HepG2 (cell line): ENCODE data around the gene PRSS21. TPM values are rescaled to one million over a fixed set of nuclear protein-coding genes. Genes with fewer than 3 reads are reported as not detected.

Experiments used
- ATF1 ChIP-seq: IDR thresholded peaks from 2 replicates; pipeline ENCODE4 v1.6.1; 2016; ENCODE audit warnings: mild to moderate bottlenecking, control low read depth
- ATF7-NPFF ChIP-seq: sonication (generic); formaldehyde crosslinking; IDR thresholded peaks from 2 replicates; pipeline ENCODE4 v1.8.1; 2023; ENCODE audit warnings: mild to moderate bottlenecking, low read depth, missing genetic modification reagents, moderate library complexity
- ATRX ChIP-seq: sonication (generic); formaldehyde crosslinking; IDR thresholded peaks from 2 replicates; pipeline ENCODE4 v1.4.0; 2020; ENCODE audit warnings: missing genetic modification reagents, borderline replicate concordance
- DNMT1 ChIP-seq: sonication (generic); formaldehyde crosslinking; IDR thresholded peaks from 2 replicates; pipeline ENCODE4 v1.5.1; 2020; ENCODE audit warnings: mild to moderate bottlenecking, missing genetic modification reagents
- FOXA1 ChIP-seq, 2 experiments: fragments of 450-650 bp in 1 of 2; sonication (generic) in 1 of 2; formaldehyde crosslinking in 1 of 2; IDR thresholded peaks; 2 replicates each; pipeline versions ENCODE4 v1.4.0 to v1.6.1; 2016 to 2020; ENCODE audit warnings: missing genetic modification reagents in 1 of 2
- HNRNPUL1 ChIP-seq: fragments of 200-400 bp; formaldehyde crosslinking; IDR thresholded peaks from 2 replicates; pipeline ENCODE4 v1.6.1; 2017; ENCODE audit warnings: low read depth, mild to moderate bottlenecking, low read length, moderate library complexity
- NR2F1 ChIP-seq, 2 experiments: fragments of 450-650 bp in 1 of 2; formaldehyde crosslinking in 1 of 2; IDR thresholded peaks; 2 replicates each; pipeline versions ENCODE4 v1.5.0 to v1.6.1; 2016 to 2020; ENCODE audit warnings: mild to moderate bottlenecking in 1 of 2, missing compliant biosample characterization in 1 of 2, missing genetic modification reagents in 1 of 2, moderate library complexity in 1 of 2
- PAF1 ChIP-seq: IDR thresholded peaks from 2 replicates; pipeline ENCODE4 v1.6.1; 2016; ENCODE audit warnings: missing genetic modification reagents, missing compliant biosample characterization
- RFX3 ChIP-seq: IDR thresholded peaks from 2 replicates; pipeline ENCODE4 v1.6.1; 2016; ENCODE audit warnings: missing biosample characterization, missing genetic modification reagents
- SP1 ChIP-seq, 2 experiments: fragments of 450-650 bp in 1 of 2; sonication (generic) in 1 of 2; formaldehyde crosslinking in 1 of 2; IDR thresholded peaks; 2 replicates each; pipeline versions ENCODE4 v1.4.0 to v1.6.1; 2016 to 2020; ENCODE audit warnings: missing genetic modification reagents in 1 of 2
- ZFX ChIP-seq: sonication (generic); formaldehyde crosslinking; IDR thresholded peaks from 2 replicates; pipeline ENCODE4 v1.4.0; 2020; ENCODE audit warnings: mild to moderate bottlenecking, low read depth, missing genetic modification reagents, moderate library complexity
- ZMYM3 ChIP-seq: sonication (generic); formaldehyde crosslinking; IDR thresholded peaks from 2 replicates; pipeline ENCODE4 v1.5.1; 2020; ENCODE audit warnings: mild to moderate bottlenecking, missing genetic modification reagents
- ZNF235 ChIP-seq: sonication (generic); formaldehyde crosslinking; IDR thresholded peaks from 2 replicates; pipeline ENCODE4 v1.8.1; 2023; ENCODE audit warnings: mild to moderate bottlenecking, missing genetic modification reagents, borderline replicate concordance
- ZNF260 ChIP-seq: sonication (generic); formaldehyde crosslinking; IDR thresholded peaks from 2 replicates; pipeline ENCODE4 v1.4.0; 2020; ENCODE audit warnings: missing genetic modification reagents, low read depth, mild to moderate bottlenecking, borderline replicate concordance
- ZNF326 ChIP-seq: sonication (generic); formaldehyde crosslinking; IDR thresholded peaks from 2 replicates; pipeline ENCODE4 v1.4.0; 2020; ENCODE audit warnings: missing genetic modification reagents, borderline replicate concordance
- ZNF7 ChIP-seq: IDR thresholded peaks from 2 replicates; pipeline ENCODE4 v1.6.1; 2016; ENCODE audit warnings: missing biosample characterization, missing genetic modification reagents
- ZNF720 ChIP-seq: sonication (generic); formaldehyde crosslinking; IDR thresholded peaks from 2 replicates; pipeline ENCODE4 v1.4.0; 2020; ENCODE audit warnings: missing genetic modification reagents
- ZNF776 ChIP-seq: sonication (generic); formaldehyde crosslinking; IDR thresholded peaks from 2 replicates; pipeline ENCODE4 v1.4.0; 2020; ENCODE audit warnings: mild to moderate bottlenecking, missing genetic modification reagents
- ZSCAN31 ChIP-seq: sonication (generic); formaldehyde crosslinking; IDR thresholded peaks from 2 replicates; pipeline ENCODE4 v1.5.0; 2020; ENCODE audit warnings: low read depth, mild to moderate bottlenecking, missing genetic modification reagents
- ZSCAN9 ChIP-seq: IDR thresholded peaks from 2 replicates; pipeline ENCODE4 v1.6.1; 2016; ENCODE audit warnings: borderline replicate concordance
- polyA plus RNA-seq, 8 experiments: library from polyadenylated mRNA; depleted of rRNA in 3 of 8; stranded (reverse) in 7 of 8; unstranded in 1 of 8; fragments of >200 nt; fragmentation: Illumina TruSeq in 4 of 8; extraction: Trizol in 4 of 8; gene quantifications; 2 replicates each; pipeline versions ENCODE4 v1.2.1 to v1.2.3, GENCODE V29; 2011 to 2016; ENCODE audit warnings: low read depth in 4 of 8, missing spikeins in 1 of 8, mixed read lengths in 1 of 8; ENCODE audit not compliant: insufficient read depth in 1 of 8
- total RNA-seq, 5 experiments: library from RNA; depleted of rRNA; stranded (reverse); fragments of >200 nt; fragmentation: Illumina TruSeq; extraction: Trizol; gene quantifications; 2 replicates each; pipeline ENCODE4 v1.2.3, GENCODE V29; 2016; ENCODE audit warnings: low read depth in 1 of 5
- TF ChIP-seq, protein P1 (sequence below), 2 experiments: sonication (generic) in 1 of 2; formaldehyde crosslinking in 1 of 2; IDR thresholded peaks; 2 replicates each; pipeline versions ENCODE4 v1.6.1 to v1.9.0; 2014 to 2022; ENCODE audit warnings: antibody characterized with exemption in 1 of 2, borderline replicate concordance in 1 of 2, inconsistent platforms in 1 of 2, low read depth in 1 of 2, missing genetic modification reagents in 1 of 2
- TF ChIP-seq, protein P2 (sequence below): sonication (generic); formaldehyde crosslinking; IDR thresholded peaks from 2 replicates; pipeline ENCODE4 v1.8.0; 2022; ENCODE audit warnings: missing genetic modification reagents, mild to moderate bottlenecking, borderline replicate concordance
- TF ChIP-seq, protein P3 (sequence below): sonication (generic); formaldehyde crosslinking; IDR thresholded peaks from 2 replicates; pipeline ENCODE4 v1.5.1; 2020; ENCODE audit warnings: mild to moderate bottlenecking, missing genetic modification reagents, moderate library complexity

The PRSS21 gene
- total and polyA plus RNA-seq, 2 of the 13 experiments (the other 11 are each of a cell fraction or from before 2014, with no cell fraction given): not detected

- TF ChIP-seq, protein P1, sequence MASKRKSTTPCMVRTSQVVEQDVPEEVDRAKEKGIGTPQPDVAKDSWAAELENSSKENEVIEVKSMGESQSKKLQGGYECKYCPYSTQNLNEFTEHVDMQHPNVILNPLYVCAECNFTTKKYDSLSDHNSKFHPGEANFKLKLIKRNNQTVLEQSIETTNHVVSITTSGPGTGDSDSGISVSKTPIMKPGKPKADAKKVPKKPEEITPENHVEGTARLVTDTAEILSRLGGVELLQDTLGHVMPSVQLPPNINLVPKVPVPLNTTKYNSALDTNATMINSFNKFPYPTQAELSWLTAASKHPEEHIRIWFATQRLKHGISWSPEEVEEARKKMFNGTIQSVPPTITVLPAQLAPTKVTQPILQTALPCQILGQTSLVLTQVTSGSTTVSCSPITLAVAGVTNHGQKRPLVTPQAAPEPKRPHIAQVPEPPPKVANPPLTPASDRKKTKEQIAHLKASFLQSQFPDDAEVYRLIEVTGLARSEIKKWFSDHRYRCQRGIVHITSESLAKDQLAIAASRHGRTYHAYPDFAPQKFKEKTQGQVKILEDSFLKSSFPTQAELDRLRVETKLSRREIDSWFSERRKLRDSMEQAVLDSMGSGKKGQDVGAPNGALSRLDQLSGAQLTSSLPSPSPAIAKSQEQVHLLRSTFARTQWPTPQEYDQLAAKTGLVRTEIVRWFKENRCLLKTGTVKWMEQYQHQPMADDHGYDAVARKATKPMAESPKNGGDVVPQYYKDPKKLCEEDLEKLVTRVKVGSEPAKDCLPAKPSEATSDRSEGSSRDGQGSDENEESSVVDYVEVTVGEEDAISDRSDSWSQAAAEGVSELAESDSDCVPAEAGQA (IDR thresholded peaks at IDR 0.05; ENCODE audit: low read depth): peak; percentile 26; the same call in 1 of the 2 replicates
- TF ChIP-seq, protein P1 (CRISPR knock-in tag; IDR thresholded peaks at IDR 0.05; ENCODE audit: borderline replicate concordance): no peak
- TF ChIP-seq ZFX (CRISPR knock-in tag) (peak; percentile 67), ZNF776 (CRISPR knock-in tag) (no peak; the same call in 1 of the 2 replicates), ZMYM3 (CRISPR knock-in tag) (no peak), ATRX (no peak), FOXA1 (IDR thresholded peaks at IDR 0.05) (no peak), FOXA1 (CRISPR knock-in tag; IDR thresholded peaks at IDR 0.05) (no peak), ZNF7 (no peak), ATF7-NPFF (CRISPR knock-in tag) (no peak), DNMT1 (CRISPR knock-in tag) (no peak), RFX3 (CRISPR knock-in tag) (0 out of 2 replicates have a peak, but pooled peaks have one; percentile 38), PAF1 (CRISPR knock-in tag) (no peak), ZNF326 (CRISPR knock-in tag) (no peak), ZNF235 (CRISPR knock-in tag) (no peak), ZSCAN9 (CRISPR knock-in tag) (no peak), ZSCAN31 (no peak), ZNF720 (CRISPR knock-in tag) (no peak), HNRNPUL1 (no peak), NR2F1 (CRISPR knock-in tag; IDR thresholded peaks at IDR 0.05) (no peak), ZNF260 (CRISPR knock-in tag) (no peak), SP1 (IDR thresholded peaks at IDR 0.05) (no peak), SP1 (CRISPR knock-in tag; IDR thresholded peaks at IDR 0.05) (no peak), ATF1 (CRISPR knock-in tag) (no peak)
- TF ChIP-seq, protein P2, sequence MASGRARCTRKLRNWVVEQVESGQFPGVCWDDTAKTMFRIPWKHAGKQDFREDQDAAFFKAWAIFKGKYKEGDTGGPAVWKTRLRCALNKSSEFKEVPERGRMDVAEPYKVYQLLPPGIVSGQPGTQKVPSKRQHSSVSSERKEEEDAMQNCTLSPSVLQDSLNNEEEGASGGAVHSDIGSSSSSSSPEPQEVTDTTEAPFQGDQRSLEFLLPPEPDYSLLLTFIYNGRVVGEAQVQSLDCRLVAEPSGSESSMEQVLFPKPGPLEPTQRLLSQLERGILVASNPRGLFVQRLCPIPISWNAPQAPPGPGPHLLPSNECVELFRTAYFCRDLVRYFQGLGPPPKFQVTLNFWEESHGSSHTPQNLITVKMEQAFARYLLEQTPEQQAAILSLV (CRISPR knock-in tag): peak; percentile 54; the same call in 1 of the 2 replicates
- TF ChIP-seq, protein P3, sequence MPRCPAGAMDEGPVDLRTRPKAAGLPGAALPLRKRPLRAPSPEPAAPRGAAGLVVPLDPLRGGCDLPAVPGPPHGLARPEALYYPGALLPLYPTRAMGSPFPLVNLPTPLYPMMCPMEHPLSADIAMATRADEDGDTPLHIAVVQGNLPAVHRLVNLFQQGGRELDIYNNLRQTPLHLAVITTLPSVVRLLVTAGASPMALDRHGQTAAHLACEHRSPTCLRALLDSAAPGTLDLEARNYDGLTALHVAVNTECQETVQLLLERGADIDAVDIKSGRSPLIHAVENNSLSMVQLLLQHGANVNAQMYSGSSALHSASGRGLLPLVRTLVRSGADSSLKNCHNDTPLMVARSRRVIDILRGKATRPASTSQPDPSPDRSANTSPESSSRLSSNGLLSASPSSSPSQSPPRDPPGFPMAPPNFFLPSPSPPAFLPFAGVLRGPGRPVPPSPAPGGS (CRISPR knock-in tag): no peak
Measured at GRCh38 chr16:2838928-2839327, 21.9 kb downstream of the PRSS21 start (continued).
